ENCODE measurements around the gene MAP4K3. TPM values are rescaled to one million over a fixed set of nuclear protein-coding genes. Genes with fewer than 3 reads are reported as not detected.

Gene MAP4K3
- total and polyA plus RNA-seq, 12 donors, result 8.1 to 49.0 (median 40.2) TPM

DNA sequence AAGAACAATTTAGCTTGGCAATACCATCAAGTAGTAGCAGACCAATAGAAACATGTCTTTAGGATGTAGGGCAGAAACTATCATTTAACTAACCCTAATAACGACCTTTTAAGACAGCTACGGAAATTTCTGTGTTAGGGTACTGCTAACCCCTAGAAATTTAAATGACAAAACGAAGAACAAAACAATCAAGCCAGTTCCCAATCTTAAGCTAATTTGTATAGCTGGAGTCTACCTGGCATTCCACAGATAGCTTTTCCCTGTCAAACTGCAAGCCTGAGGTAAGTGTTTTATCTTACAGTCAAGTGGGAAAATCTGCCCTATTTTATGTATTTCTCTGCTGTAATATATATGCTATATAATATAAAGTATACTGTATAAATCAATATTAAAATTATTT lies 155.7 kb downstream of the MAP4K3 start:
- WGBS, 2 donors, result 95 to 96% methylated on average over 3 of the region's 3 CpGs
- Histone ChIP-seq H3K4me1 (no peaks in the 10 kb centered on the region), H3K27ac (no peak overlapping the region), H3K27me3 (no peaks in the 10 kb centered on the region), H3K36me3 (peaks cover 0 to 100% (median 54%) of the 10 kb centered on the region in 9 donors), H3K4me3 (no peak overlapping the region), H3K9me3 (no peaks in the 10 kb centered on the region)
- no peak for DNase-seq
- no peak for ATAC-seq
- intact Hi-C loops (cut with DNase I), result loop anchor here in 1 of 10 donors (10.0 kb wide), 1 partner anchor 453 kb away; no protein-coding TSS in a partner anchor
- TF ChIP-seq, protein P1, sequence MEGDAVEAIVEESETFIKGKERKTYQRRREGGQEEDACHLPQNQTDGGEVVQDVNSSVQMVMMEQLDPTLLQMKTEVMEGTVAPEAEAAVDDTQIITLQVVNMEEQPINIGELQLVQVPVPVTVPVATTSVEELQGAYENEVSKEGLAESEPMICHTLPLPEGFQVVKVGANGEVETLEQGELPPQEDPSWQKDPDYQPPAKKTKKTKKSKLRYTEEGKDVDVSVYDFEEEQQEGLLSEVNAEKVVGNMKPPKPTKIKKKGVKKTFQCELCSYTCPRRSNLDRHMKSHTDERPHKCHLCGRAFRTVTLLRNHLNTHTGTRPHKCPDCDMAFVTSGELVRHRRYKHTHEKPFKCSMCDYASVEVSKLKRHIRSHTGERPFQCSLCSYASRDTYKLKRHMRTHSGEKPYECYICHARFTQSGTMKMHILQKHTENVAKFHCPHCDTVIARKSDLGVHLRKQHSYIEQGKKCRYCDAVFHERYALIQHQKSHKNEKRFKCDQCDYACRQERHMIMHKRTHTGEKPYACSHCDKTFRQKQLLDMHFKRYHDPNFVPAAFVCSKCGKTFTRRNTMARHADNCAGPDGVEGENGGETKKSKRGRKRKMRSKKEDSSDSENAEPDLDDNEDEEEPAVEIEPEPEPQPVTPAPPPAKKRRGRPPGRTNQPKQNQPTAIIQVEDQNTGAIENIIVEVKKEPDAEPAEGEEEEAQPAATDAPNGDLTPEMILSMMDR (IDR thresholded peaks at IDR 0.05), result no peak

DNA sequence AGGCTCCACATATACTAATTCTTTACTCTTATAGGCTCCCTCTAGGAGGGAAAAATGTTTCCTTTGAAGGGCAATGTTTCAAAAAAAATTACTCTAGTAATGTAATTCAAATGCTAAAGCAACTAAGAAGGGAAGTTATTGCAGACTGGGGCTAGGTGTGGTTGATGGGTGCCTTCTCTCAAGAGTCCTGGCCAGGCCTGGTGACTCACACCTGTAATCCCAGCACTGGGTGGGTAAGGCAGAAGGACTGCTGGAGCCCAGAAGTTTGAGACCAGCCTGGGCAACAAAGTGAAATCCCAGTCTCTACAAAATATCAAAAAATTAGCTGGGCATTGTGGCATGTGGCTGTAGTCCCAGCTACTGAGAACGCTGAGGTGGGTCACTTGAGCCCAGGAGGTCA lies 162.1 kb downstream of the MAP4K3 start:
- intact Hi-C loops (cut with DNase I), result no loop called here
- H3K4me3 ChIP-seq, result no peak overlapping the region
- H3K9me3 ChIP-seq, result no peaks in the 10 kb centered on the region
- H3K27me3 ChIP-seq, result no peaks in the 10 kb centered on the region
- peaks cover 0 to 100% (median 36%) of the 10 kb centered on the region in 9 donors for H3K36me3 ChIP-seq
- H3K27ac ChIP-seq, result no peak overlapping the region
- WGBS, 2 donors, result 96% methylated on average over 1 of the region's 1 CpG
- TF ChIP-seq, protein P1 (IDR thresholded peaks at IDR 0.05), result no peak
- peaks cover 0 to 4% (median 0%) of the 10 kb centered on the region in 9 donors for H3K4me1 ChIP-seq
- DNase-seq (no peak), ATAC-seq (no peak)

DNA sequence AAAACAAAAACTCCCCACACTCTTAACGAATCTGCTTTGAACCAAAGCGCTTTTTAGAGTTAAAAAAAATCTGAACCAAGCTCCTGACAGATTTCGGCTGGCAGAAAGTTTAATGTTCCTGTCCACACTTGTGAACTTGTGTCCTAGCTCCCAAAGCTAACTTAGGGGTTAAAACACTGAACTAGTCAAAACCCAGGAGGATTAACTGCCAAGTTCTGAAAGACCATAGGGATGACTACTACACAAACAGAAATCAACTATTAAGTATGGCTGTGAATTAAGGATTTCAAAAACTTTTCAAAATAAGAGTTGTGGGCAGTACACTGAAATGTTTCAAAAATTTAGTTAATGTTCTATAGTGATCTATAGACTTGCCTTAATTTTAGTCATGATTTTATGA lies 167.1 kb downstream of the MAP4K3 start:
- intact Hi-C loops (cut with DNase I), result no loop called here
- H3K4me3 ChIP-seq, result no peak overlapping the region
- no peak for DNase-seq
- TF ChIP-seq, protein P1 (IDR thresholded peaks at IDR 0.05), result no peak
- 78 to 82% methylated on average over 3 of the region's 3 CpGs for WGBS, 2 donors
- H3K27me3 ChIP-seq, result no peaks in the 10 kb centered on the region
- no peaks in the 10 kb centered on the region for H3K9me3 ChIP-seq
- peaks cover 0 to 95% (median 11%) of the 10 kb centered on the region in 9 donors for H3K36me3 ChIP-seq
- no peak for ATAC-seq
- H3K27ac ChIP-seq, result no peak overlapping the region
- peaks cover 0 to 17% (median 12%) of the 10 kb centered on the region in 9 donors for H3K4me1 ChIP-seq

DNA sequence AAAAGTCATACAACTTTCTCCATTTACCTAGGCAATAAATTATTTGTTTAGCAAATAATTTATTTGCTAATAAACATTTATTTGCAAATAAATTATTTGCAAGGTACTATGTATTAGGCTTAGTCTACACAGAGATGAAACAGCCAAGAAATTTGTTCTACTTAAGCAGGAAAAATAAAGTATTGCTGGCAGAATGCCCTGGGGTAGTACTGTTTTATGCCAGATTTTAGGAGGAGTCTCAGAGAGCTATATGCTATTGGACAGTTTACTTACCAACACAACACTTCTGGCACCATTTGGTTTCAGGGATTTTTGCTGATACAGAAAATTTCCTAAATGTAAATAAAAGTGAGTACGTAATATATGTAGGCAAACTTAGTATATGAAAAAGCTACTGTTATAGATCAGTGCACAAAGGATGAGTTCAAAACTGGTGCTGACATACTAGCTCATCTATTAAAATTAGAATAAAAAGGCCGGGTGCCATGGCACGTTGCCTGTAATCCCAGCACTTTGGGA lies 170.1 kb downstream of the MAP4K3 start:
- no peak for DNase-seq
- H3K4me1 ChIP-seq, result peaks cover 0 to 17% (median 12%) of the 10 kb centered on the region in 9 donors
- H3K36me3 ChIP-seq, result peaks cover 0 to 95% (median 16%) of the 10 kb centered on the region in 9 donors
- no peaks in the 10 kb centered on the region for H3K9me3 ChIP-seq
- no peak for ATAC-seq
- TF ChIP-seq, protein P1 (IDR thresholded peaks at IDR 0.05), result no peak
- peak overlapping the region in 3 of 10 donors; percentile 9 to 19 (median 13) for H3K27ac ChIP-seq
- no peak overlapping the region for H3K4me3 ChIP-seq
- H3K27me3 ChIP-seq, result no peaks in the 10 kb centered on the region
- WGBS, 2 donors, result 77 to 78% methylated on average over 3 of the region's 3 CpGs
- intact Hi-C loops (cut with DNase I), result no loop called here
